Measurements from ENCODE around the gene KCTD17.

The KCTD17 gene

DNA sequence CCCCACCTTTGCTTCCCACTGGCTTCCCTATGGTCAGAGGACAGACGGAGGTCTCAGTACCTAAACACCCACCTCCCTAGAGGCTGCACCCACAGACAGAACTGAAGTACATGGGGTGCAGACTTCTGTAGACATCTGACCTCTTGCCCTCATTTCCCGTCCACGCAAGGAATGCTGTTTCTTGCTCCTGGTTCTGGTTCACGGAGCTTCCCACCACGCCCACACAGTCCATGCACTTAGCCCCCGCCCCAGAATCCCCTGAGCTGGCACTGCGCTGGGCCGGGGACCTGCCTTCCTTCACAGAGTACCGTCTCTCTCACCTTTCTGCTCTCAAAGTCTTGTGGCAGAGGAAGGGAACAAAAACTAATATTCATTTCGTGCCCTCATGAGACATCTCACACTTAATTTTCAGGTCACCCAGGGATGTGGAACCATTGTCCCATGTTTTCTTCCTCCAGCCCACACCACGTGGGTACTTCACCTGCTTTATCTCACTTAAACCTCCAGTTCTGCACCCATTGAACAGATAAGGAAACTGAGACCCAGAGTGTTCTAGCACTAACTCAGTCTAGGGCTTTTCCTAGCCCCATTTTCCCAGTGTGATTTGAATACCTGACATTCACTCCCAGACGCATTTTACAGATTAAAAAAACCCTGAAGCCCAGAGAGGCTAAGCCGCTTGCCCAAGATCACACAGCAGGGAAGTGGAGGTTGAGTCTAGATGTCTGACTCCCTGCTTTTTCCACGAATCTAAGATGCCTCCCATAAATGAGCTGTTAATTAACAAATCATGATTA lies 52.3 kb downstream of the KCTD17 start:
- no peak for DNase-seq (ENCODE audit: low read depth)

- no peak for DNase-seq (ENCODE audit: low read depth)
Measured at GRCh38 chr22:37105154-37105553, 53.6 kb downstream of the KCTD17 start.

DNA sequence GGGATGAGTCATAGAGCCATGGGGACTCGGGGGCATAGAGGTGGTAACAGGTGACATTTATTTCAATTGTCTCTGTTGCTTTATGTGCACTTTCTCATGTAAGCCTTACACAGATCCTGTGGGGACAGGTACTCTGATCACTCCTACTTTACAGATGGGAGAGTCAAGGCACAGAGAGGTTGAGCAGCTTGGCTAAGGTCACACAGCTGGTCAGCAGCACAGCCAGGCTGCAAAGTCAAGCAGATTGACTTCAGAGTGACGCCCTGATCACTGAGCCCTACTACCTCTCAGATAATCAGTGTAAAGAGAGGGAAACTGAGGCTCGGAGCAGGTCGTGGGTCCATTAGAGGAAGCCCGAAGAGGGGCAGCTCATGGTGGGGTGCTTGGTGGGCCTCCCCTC lies 54.4 kb downstream of the KCTD17 start:
- no peak for DNase-seq (ENCODE audit: low read depth)

DNA sequence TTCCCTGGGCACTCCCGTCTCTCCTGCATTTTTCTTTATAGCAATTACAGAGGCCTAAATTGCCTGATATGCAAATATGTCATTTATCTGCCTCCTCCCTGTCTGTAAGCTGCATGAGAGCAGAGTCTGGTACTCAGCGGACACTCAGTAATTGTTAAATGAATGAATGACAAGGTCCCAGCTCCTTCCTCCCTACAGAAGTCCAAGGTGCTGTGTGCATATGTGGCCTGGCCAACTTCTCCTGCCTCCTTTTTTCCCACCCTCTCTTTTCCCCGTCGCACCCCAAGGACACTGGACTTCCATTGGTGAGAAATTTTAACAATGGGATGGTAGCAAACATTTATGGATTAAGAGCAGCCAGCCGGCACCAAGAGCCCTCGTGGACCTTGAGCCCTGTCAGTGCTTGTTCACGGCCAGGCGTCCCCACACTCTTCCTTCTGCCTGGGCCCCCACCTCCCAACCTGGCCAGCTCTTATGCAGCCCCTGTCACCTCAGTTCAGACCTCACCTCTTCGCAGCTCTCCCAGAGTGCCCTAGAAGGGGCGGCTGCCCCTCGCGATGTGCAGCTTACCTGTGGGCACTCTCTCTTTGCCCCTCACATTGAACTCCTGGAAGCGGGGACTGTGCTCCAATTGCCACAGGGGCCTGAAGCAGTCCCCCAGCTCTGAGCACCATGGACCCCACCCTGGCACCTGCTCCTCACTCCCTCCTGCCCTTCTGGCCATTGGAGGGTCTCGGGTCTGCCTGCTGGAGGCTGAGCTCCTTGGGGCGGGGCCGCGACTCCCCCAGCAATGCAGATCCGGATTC lies 56.5 kb downstream of the KCTD17 start:
- no peak for DNase-seq (ENCODE audit: low read depth)

GRCh38 chr22:37109242-37109917 lies 57.8 kb downstream of the KCTD17 start, which contains the start of gene TMPRSS6:
Gene TMPRSS6, minus strand, starts transcription at chr22:37109713. Its CDS starts 6,296 bp downstream, at chr22:37103417.
- no peak for DNase-seq (ENCODE audit: low read depth)

GRCh38 chr22:37111156-37111717 lies 59.7 kb downstream of the KCTD17 start:
- no peak for DNase-seq (ENCODE audit: low read depth)

DNA sequence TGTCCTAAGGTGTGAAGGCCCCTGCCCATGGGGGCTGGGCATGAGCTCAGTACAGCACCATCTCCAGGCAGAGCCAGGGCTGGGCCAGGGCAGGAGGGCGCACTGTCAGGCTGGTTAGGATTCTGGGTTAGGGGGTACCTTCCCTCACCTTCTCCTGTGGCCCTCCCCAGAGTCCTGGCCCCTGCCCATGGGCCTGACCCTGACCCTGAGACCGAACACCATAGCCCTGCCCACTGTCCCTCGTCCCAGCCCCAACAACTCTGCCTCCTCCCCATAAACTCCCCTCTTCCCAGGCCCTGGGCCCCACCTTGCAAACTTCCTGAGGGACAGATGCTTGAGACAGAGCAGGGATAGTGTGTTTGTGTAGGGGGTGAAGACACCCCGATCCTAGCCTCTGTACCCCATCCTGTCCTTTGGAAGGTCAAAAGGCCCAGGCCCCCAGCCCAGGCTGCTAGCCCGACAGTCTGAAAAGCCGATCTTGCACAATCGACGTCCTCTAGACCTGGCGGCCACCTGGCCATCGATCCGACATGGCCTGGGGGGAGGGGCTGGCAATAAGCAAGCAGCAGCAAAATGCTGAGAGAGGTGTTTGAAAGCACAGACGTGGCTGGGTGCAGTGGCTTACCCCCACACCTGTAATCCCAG lies 60.7 kb downstream of the KCTD17 start:
- DNase-seq (ENCODE audit: low read depth), result no peak
